ENCODE measurements around the gene CARMIL1.

DNA sequence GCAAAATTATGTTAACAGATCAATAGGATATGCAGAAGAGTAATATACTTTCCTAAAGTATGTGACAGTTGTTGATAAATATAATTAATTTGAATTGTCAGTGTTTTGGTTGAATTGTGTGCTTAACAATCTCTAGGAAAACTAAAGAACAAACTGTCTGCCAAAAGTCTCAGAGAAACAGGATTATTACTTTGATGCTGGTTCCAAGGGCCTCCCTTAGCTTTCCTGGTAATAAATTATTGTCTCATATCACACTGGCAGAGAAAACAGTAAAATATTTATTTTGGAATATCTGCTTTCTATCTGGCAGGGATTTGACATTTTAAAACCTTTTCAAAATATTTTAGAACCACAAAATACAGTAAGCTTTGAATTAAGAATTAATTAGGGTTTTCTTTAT lies 40.1 kb upstream of the CARMIL1 start:
- TF ChIP-seq, protein P1, sequence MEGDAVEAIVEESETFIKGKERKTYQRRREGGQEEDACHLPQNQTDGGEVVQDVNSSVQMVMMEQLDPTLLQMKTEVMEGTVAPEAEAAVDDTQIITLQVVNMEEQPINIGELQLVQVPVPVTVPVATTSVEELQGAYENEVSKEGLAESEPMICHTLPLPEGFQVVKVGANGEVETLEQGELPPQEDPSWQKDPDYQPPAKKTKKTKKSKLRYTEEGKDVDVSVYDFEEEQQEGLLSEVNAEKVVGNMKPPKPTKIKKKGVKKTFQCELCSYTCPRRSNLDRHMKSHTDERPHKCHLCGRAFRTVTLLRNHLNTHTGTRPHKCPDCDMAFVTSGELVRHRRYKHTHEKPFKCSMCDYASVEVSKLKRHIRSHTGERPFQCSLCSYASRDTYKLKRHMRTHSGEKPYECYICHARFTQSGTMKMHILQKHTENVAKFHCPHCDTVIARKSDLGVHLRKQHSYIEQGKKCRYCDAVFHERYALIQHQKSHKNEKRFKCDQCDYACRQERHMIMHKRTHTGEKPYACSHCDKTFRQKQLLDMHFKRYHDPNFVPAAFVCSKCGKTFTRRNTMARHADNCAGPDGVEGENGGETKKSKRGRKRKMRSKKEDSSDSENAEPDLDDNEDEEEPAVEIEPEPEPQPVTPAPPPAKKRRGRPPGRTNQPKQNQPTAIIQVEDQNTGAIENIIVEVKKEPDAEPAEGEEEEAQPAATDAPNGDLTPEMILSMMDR (IDR thresholded peaks at IDR 0.05) = no peak
- TF ChIP-seq POLR2A (IDR thresholded peaks at IDR 0.05) = no peak
- TF ChIP-seq POLR2AphosphoS5 (IDR thresholded peaks at IDR 0.05) = no peak
- TF ChIP-seq EP300 (IDR thresholded peaks at IDR 0.05) = no peak
